GM10248 (cell line): ENCODE results near the gene SIMC1.

Experiments
- CTCF ChIA-PET: fragments of 300-600 bp; sonication (Branson Sonifier 250); formaldehyde crosslinking; extraction: SDS; loops from one replicate; lab custom pipeline; 2021; ENCODE audit warnings: antibody characterized with exemption; lab: Yijun Ruan, JAX
- POLR2A ChIA-PET: fragments of 350-650 bp; sonication (Branson Sonifier 250); formaldehyde crosslinking; extraction: SDS; loops from one replicate; lab custom pipeline; 2020; ENCODE audit warnings: antibody characterized with exemption; lab: Yijun Ruan, JAX
- DNase-seq: peaks from one replicate; pipeline ENCODE4 v3.0.0; 2012; ENCODE audit errors: extremely low spot score
- CTCF ChIP-seq: IDR thresholded peaks from 2 replicates; pipeline ENCODE4 v1.5.1; 2012; ENCODE audit warnings: mild to moderate bottlenecking, low read depth; ENCODE audit errors: extremely low read depth, missing control alignments, control extremely low read depth

Gene SIMC1

DNA sequence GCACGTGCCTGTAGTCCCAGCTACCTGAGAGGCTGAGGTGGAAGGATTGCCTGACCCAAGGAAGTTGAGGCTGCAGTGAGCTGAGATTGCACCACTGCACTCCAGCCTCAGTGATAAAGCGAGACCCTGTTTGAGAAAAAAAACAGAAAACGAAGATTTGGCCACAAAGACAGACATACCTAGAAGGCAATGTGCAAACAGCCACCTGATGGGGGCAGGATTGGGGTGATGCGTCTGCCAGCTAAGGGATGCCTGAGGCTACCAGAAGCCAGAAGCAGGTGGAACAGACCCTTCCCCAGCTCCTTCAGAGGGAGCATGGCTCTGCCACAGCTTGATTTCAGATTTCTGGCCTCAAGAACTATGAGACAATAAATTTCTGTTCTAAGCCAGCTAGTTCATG, 153.3 kb downstream of the SIMC1 start:
- ChIA-PET CTCF (interaction anchor here (0.9 to 2.1 kb wide), 5 partner anchors 13 to 182 kb away, joined by 3 to 11 read pairs (median 4); partner anchors contain the start of genes CLTB and FAF2), POLR2A (no interaction called here)
- DNase-seq, result no peak
- TF ChIP-seq CTCF, result no peak

- TF ChIP-seq CTCF, result no peak
- ChIA-PET CTCF (interaction anchor here (1.2 to 2.1 kb wide), 3 partner anchors 25 to 182 kb away, joined by 3 to 11 read pairs (median 4); partner anchors contain the start of genes CLTB and FAF2), POLR2A (no interaction called here)
- DNase-seq, result no peak
Observed at GRCh38 chr5:176391999-176392398, 153.8 kb downstream of the SIMC1 start.

DNA sequence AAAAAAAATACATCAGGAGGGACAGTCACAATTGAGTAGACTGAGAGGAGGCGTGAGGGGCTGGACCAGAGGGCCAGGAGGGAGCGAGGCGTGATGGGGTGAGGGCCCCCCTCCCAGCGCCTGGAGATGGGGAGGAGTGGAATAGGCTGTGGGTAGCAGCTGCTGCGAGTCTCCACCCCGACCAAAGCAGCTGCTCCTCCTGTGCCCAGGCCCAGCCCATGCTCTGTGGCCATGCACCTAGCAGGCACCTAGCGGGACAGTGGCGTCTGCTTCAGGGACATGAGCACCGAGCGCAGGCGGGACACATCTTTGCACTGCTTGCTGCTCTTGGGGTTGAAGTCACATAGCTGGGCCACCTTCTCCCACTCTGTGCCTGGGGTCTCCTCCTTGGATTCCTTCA, 154.3 kb downstream of the SIMC1 start:
- TF ChIP-seq CTCF, result no peak
- no peak for DNase-seq
- ChIA-PET POLR2A (no interaction called here), CTCF (interaction anchor here (0.8 to 2.1 kb wide), 3 partner anchors 24 to 55 kb away, joined by 3 to 11 read pairs (median 7); partner anchors contain the start of genes CLTB and FAF2)

- DNase-seq, result no peak
- POLR2A ChIA-PET, result no interaction called here
- CTCF ChIA-PET, result interaction anchor here (1.0 to 1.9 kb wide), 2 partner anchors 54 to 266 kb away, joined by 3 to 7 read pairs; partner anchors contain the start of gene FAF2
- no peak for TF ChIP-seq CTCF
Observed at GRCh38 chr5:176394096-176394495, 155.9 kb downstream of the SIMC1 start.

- no peak for TF ChIP-seq CTCF
- POLR2A ChIA-PET, result no interaction called here
- DNase-seq, result no peak
- CTCF ChIA-PET, result no interaction called here
Observed at GRCh38 chr5:176394881-176395675, 156.9 kb downstream of the SIMC1 start.
